GM23338 (cell line): ENCODE measurements around the gene DPH7. TPM values are rescaled to one million over a fixed set of nuclear protein-coding genes. Genes with fewer than 3 reads are reported as not detected.

ENCODE experiments used
- ATAC-seq: fragments of 200-7000 bp; cut with Tn5 transposase; 3 replicates; pipeline ENCODE4 v1.9.1; 2020
- DNase-seq: peaks from one replicate; pipeline ENCODE4 v3.0.0-alpha.2; 2015; ENCODE audit warnings: low spot score
- H2AFZ ChIP-seq: fragments of 200-600 bp; sonication (generic); 2 replicates; pipeline ENCODE4 v1.8.0; 2016; ENCODE audit warnings: antibody characterized with exemption, mild to moderate bottlenecking, moderate library complexity
- H3F3A ChIP-seq: fragments of 200-600 bp; sonication (generic); replicated peaks from 2 replicates; pipeline ENCODE4 v1.8.0; 2017; ENCODE audit warnings: antibody characterized with exemption, mixed run types, low read depth
- H3K27ac ChIP-seq: fragments of 200-600 bp; sonication (generic); 2 replicates; pipeline ENCODE4 v1.6.1; 2016; ENCODE audit warnings: low read depth
- H3K27me3 ChIP-seq: fragments of 200-600 bp; sonication (generic); 2 replicates; pipeline ENCODE4 v1.8.0; 2016; ENCODE audit warnings: mild to moderate bottlenecking, mixed run types, moderate library complexity; ENCODE audit not compliant: insufficient read depth
- H3K36me3 ChIP-seq: fragments of 200-600 bp; sonication (generic); 2 replicates; pipeline ENCODE4 v1.8.0; 2016; ENCODE audit warnings: mild to moderate bottlenecking; ENCODE audit not compliant: insufficient read depth
- H3K4me1 ChIP-seq: fragments of 200-600 bp; sonication (generic); 2 replicates; pipeline ENCODE4 v1.8.0; 2016; ENCODE audit warnings: mild to moderate bottlenecking, moderate library complexity; ENCODE audit not compliant: insufficient read depth
- H3K4me2 ChIP-seq: fragments of 200-600 bp; sonication (generic); 2 replicates; pipeline ENCODE4 v1.7.1; 2017; ENCODE audit warnings: mixed run types
- H3K4me3 ChIP-seq: fragments of 200-600 bp; sonication (generic); 2 replicates; pipeline ENCODE4 v1.6.1; 2016; ENCODE audit warnings: mixed run types
- H3K79me2 ChIP-seq: fragments of 200-600 bp; sonication (generic); replicated peaks from 2 replicates; pipeline ENCODE4 v1.8.0; 2017; ENCODE audit warnings: mild to moderate bottlenecking; ENCODE audit not compliant: insufficient read depth
- H3K9me2 ChIP-seq: fragments of 200-600 bp; sonication (generic); 2 replicates; pipeline ENCODE4 v1.8.0; 2017; ENCODE audit not compliant: insufficient read depth
- H4K20me1 ChIP-seq: fragments of 200-600 bp; sonication (generic); replicated peaks from 2 replicates; pipeline ENCODE4 v1.8.0; 2017; ENCODE audit warnings: mild to moderate bottlenecking; ENCODE audit not compliant: insufficient read depth
- H3K27ac Mint-ChIP-seq: 2 replicates; pipeline ENCODE4 v1.8.0; 2020; ENCODE audit warnings: inconsistent platforms, mild to moderate bottlenecking, moderate library complexity, mixed read lengths
- H3K27me3 Mint-ChIP-seq: 3 replicates; pipeline ENCODE4 v1.8.0; 2022; ENCODE audit warnings: low read depth, mild to moderate bottlenecking, moderate library complexity, mixed read lengths, inconsistent platforms; ENCODE audit not compliant: insufficient read depth, poor library complexity
- H3K36me3 Mint-ChIP-seq: 3 replicates; pipeline ENCODE4 v1.8.0; 2021; ENCODE audit warnings: low read depth, mild to moderate bottlenecking, inconsistent platforms, moderate library complexity, mixed read lengths
- H3K4me1 Mint-ChIP-seq: 3 replicates; pipeline ENCODE4 v1.8.0; 2020; ENCODE audit warnings: mild to moderate bottlenecking, inconsistent platforms, mixed read lengths
- H3K4me3 Mint-ChIP-seq: 3 replicates; pipeline ENCODE4 v1.8.0; 2021; ENCODE audit warnings: moderate library complexity, mild to moderate bottlenecking, inconsistent platforms, mixed read lengths
- H3K9me3 Mint-ChIP-seq: 3 replicates; pipeline ENCODE4 v1.8.0; 2020; ENCODE audit warnings: moderate library complexity, mild to moderate bottlenecking, inconsistent platforms, mixed read lengths
- CTCF ChIP-seq, 2 experiments: fragments of 200-600 bp in 1 of 2; sonication (generic) in 1 of 2; conservative IDR thresholded peaks; 2 replicates each; pipeline versions ENCODE4 v1.5.1 to v1.6.1; 2016 to 2017; ENCODE audit warnings: antibody characterized with exemption in 2 of 2, low read depth in 2 of 2, mild to moderate bottlenecking in 2 of 2, moderate library complexity in 1 of 2
- ETS1 ChIP-seq: IDR thresholded peaks from 2 replicates; pipeline ENCODE4 v1.6.1; 2016; ENCODE audit warnings: antibody characterized with exemption
- EZH2 ChIP-seq: fragments of 200-600 bp; sonication (generic); IDR thresholded peaks from one replicate; pipeline ENCODE4 v1.8.0; 2017; ENCODE audit warnings: antibody characterized with exemption, mild to moderate bottlenecking, low read depth; ENCODE audit not compliant: unreplicated experiment
- EZH2phosphoT487 ChIP-seq: fragments of 200-600 bp; sonication (generic); IDR thresholded peaks from one replicate; pipeline ENCODE4 v1.8.1; 2018; ENCODE audit warnings: antibody characterized with exemption; ENCODE audit not compliant: unreplicated experiment
- JUNB ChIP-seq: IDR thresholded peaks from one replicate; pipeline ENCODE4 v1.6.1; 2016; ENCODE audit warnings: antibody characterized with exemption; ENCODE audit not compliant: unreplicated experiment
- NANOG ChIP-seq: IDR thresholded peaks from 2 replicates; pipeline ENCODE4 v1.6.1; 2016; ENCODE audit warnings: antibody characterized with exemption, borderline replicate concordance
- POLR2AphosphoS5 ChIP-seq: IDR thresholded peaks from 2 replicates; pipeline ENCODE4 v1.6.1; 2016; ENCODE audit warnings: antibody characterized with exemption, low read depth
- STAT1 ChIP-seq: IDR thresholded peaks from one replicate; pipeline ENCODE4 v1.6.1; 2016; ENCODE audit warnings: antibody characterized with exemption; ENCODE audit not compliant: unreplicated experiment
- ZNF114 ChIP-seq: fragments of 250-450 bp; sonication (Bioruptor Pico); IDR thresholded peaks from 2 replicates; pipeline ENCODE4 v1.5.0; 2020; ENCODE audit warnings: mild to moderate bottlenecking, moderate library complexity
- ZNF331 ChIP-seq: fragments of 250-450 bp; sonication (Bioruptor Pico); IDR thresholded peaks from 2 replicates; pipeline ENCODE4 v1.5.0; 2020; ENCODE audit warnings: low read depth, mild to moderate bottlenecking, moderate library complexity
- polyA plus RNA-seq: library from polyadenylated mRNA; unstranded; fragments of >200 nt; fragmentation: Nextera tagmentation; extraction: Ambion mirVana; gene quantifications from 2 replicates; pipeline ENCODE4 v1.2.1, GENCODE V29; 2016
- total RNA-seq: library from RNA; depleted of rRNA; stranded (reverse); fragments of >200 nt; shearing (Covaris generic); gene quantifications from 2 replicates; pipeline ENCODE4 v1.2.3, GENCODE V29; 2014
- TF ChIP-seq, protein P1 (sequence below): IDR thresholded peaks from one replicate; pipeline ENCODE4 v1.6.1; 2018; ENCODE audit warnings: antibody characterized with exemption; ENCODE audit not compliant: unreplicated experiment

Gene DPH7
- total and polyA plus RNA-seq, 2 experiments from 2014 or later, result 44.5 to 68.8 TPM

- no peaks in the 10 kb centered on the region for H3K4me1 ChIP-seq
- no peaks in the 10 kb centered on the region; the same call in 2 of the 3 replicates for H3K9me3 Mint-ChIP-seq
- no peak for TF ChIP-seq EZH2phosphoT487
- TF ChIP-seq ZNF114 (CRISPR knock-in tag), result no peak
- no peak for TF ChIP-seq POLR2AphosphoS5
- TF ChIP-seq ZNF331 (CRISPR knock-in tag), result no peak
- no peak for TF ChIP-seq EZH2
- TF ChIP-seq JUNB, result no peak
- no peak for TF ChIP-seq STAT1
- TF ChIP-seq CTCF (conservative IDR thresholded peaks at IDR 0.05; ENCODE audit: low read depth in 2 of 2), result no peak
- TF ChIP-seq, protein P1, sequence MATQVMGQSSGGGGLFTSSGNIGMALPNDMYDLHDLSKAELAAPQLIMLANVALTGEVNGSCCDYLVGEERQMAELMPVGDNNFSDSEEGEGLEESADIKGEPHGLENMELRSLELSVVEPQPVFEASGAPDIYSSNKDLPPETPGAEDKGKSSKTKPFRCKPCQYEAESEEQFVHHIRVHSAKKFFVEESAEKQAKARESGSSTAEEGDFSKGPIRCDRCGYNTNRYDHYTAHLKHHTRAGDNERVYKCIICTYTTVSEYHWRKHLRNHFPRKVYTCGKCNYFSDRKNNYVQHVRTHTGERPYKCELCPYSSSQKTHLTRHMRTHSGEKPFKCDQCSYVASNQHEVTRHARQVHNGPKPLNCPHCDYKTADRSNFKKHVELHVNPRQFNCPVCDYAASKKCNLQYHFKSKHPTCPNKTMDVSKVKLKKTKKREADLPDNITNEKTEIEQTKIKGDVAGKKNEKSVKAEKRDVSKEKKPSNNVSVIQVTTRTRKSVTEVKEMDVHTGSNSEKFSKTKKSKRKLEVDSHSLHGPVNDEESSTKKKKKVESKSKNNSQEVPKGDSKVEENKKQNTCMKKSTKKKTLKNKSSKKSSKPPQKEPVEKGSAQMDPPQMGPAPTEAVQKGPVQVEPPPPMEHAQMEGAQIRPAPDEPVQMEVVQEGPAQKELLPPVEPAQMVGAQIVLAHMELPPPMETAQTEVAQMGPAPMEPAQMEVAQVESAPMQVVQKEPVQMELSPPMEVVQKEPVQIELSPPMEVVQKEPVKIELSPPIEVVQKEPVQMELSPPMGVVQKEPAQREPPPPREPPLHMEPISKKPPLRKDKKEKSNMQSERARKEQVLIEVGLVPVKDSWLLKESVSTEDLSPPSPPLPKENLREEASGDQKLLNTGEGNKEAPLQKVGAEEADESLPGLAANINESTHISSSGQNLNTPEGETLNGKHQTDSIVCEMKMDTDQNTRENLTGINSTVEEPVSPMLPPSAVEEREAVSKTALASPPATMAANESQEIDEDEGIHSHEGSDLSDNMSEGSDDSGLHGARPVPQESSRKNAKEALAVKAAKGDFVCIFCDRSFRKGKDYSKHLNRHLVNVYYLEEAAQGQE, result no peak
- TF ChIP-seq ETS1, result no peak
- no peak for TF ChIP-seq NANOG
- peaks cover 13% of the 10 kb centered on the region for H3F3A ChIP-seq
- peaks cover 11% of the 10 kb centered on the region for H3K27me3 Mint-ChIP-seq
- H3K36me3 Mint-ChIP-seq, result peaks cover 63% of the 10 kb centered on the region
- no peak overlapping the region for H3K4me3 ChIP-seq
- no peaks in the 10 kb centered on the region for H3K9me2 ChIP-seq
- H4K20me1 ChIP-seq, result peaks cover 11% of the 10 kb centered on the region
- H3K36me3 ChIP-seq, result peaks cover 7% of the 10 kb centered on the region; the same call in 1 of the 2 replicates
- DNase-seq, result no peak
- H2AFZ ChIP-seq, result no peak overlapping the region
- no peak overlapping the region for H3K4me2 ChIP-seq
- ATAC-seq, result no peak
- 0 out of 2 replicates have a peak, but pooled peaks cover 5% of the 10 kb centered on the region for H3K79me2 ChIP-seq
- no peaks in the 10 kb centered on the region for H3K27me3 ChIP-seq
- no peak overlapping the region for H3K4me3 Mint-ChIP-seq
- no peak overlapping the region for H3K27ac Mint-ChIP-seq
- H3K4me1 Mint-ChIP-seq, result no peaks in the 10 kb centered on the region
- no peak overlapping the region for H3K27ac ChIP-seq
Measured at GRCh38 chr9:137564134-137564533, 14.6 kb downstream of the DPH7 start.
